H1 (cell line): ENCODE measurements around the gene MRPL50.

Experiments used
- EP300 ChIP-seq, 2 experiments: IDR thresholded peaks; 1 replicate in 1 of 2; 2 replicates in 1 of 2; pipeline ENCODE4 v1.6.1; 2011 to 2012; ENCODE audit warnings: low read depth in 2 of 2, low read length in 2 of 2, mild to moderate bottlenecking in 2 of 2, borderline replicate concordance in 1 of 2, inconsistent platforms in 1 of 2, moderate library complexity in 1 of 2
- RAD21 ChIP-seq, 2 experiments: IDR thresholded peaks in 1 of 2; conservative IDR thresholded peaks in 1 of 2; 2 replicates each; pipeline ENCODE4 v1.6.1; 2011; ENCODE audit warnings: low read depth in 2 of 2, low read length in 2 of 2, improper control_type of control experiment in 1 of 2, inconsistent platforms in 1 of 2, mild to moderate bottlenecking in 1 of 2, moderate library complexity in 1 of 2
- RBBP5 ChIP-seq: IDR thresholded peaks from 2 replicates; pipeline ENCODE4 v1.7.1; 2012; ENCODE audit warnings: low read depth, mild to moderate bottlenecking, inconsistent platforms, low read length, moderate library complexity, borderline replicate concordance
- TAF1 ChIP-seq: IDR thresholded peaks from 2 replicates; pipeline ENCODE4 v1.6.1; 2011; ENCODE audit warnings: mild to moderate bottlenecking, low read depth, low read length
- ZNF274 ChIP-seq: IDR thresholded peaks from 2 replicates; pipeline ENCODE4 v1.7.0; 2012; ENCODE audit warnings: low read length, borderline replicate concordance; ENCODE audit errors: extremely low read depth
- TF ChIP-seq, protein P1 (sequence below), 3 experiments: IDR thresholded peaks; 1 replicate in 2 of 3; 2 replicates in 1 of 3; pipeline versions ENCODE4 v1.5.1 to v1.6.1; 2011; ENCODE audit warnings: low read length in 3 of 3, mild to moderate bottlenecking in 3 of 3, inconsistent platforms in 2 of 3, low read depth in 1 of 3, moderate library complexity in 1 of 3; ENCODE audit not compliant: insufficient read depth in 1 of 3; ENCODE audit errors: control extremely low read depth in 1 of 3

DNA sequence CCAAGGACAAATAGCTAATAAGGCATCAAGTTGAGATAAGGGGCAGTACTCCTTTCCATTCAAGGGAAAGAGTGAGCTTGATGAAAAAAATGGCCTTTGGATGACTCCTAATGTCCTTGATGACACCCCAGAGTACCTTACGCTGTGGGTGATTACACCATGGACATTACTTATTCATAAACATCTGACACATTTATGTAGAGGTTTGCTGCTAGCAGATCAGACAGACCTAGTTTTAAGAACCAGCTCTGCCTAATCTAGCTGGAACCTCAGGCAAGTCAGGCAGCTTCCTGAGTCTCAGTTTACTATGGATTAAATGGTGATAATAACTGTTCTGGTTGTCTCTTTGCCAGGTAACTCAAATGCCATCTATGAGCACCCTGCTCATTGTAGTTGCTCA is 34.3 kb upstream of the MRPL50 start:
- TF ChIP-seq TAF1 (no peak), RAD21 (IDR thresholded peaks at IDR 0.05 in 1 of 2, conservative IDR thresholded peaks at IDR 0.05 in 1 of 2; ENCODE audit: low read depth in 2 of 2, low read length in 2 of 2) (no peak), ZNF274 (no peak), EP300 (IDR thresholded peaks at IDR 0.05; ENCODE audit: borderline replicate concordance in 1 of 2, low read depth in 2 of 2, low read length in 2 of 2) (no peak), RBBP5 (no peak)
- TF ChIP-seq, protein P1, sequence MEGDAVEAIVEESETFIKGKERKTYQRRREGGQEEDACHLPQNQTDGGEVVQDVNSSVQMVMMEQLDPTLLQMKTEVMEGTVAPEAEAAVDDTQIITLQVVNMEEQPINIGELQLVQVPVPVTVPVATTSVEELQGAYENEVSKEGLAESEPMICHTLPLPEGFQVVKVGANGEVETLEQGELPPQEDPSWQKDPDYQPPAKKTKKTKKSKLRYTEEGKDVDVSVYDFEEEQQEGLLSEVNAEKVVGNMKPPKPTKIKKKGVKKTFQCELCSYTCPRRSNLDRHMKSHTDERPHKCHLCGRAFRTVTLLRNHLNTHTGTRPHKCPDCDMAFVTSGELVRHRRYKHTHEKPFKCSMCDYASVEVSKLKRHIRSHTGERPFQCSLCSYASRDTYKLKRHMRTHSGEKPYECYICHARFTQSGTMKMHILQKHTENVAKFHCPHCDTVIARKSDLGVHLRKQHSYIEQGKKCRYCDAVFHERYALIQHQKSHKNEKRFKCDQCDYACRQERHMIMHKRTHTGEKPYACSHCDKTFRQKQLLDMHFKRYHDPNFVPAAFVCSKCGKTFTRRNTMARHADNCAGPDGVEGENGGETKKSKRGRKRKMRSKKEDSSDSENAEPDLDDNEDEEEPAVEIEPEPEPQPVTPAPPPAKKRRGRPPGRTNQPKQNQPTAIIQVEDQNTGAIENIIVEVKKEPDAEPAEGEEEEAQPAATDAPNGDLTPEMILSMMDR (IDR thresholded peaks at IDR 0.05; ENCODE audit: control extremely low read depth in 1 of 3, insufficient read depth in 1 of 3, low read depth in 1 of 3, low read length in 3 of 3), result no peak
